Motor neuron (in vitro differentiated cells): Measurements from ENCODE around the gene ZNF385B. TPM values are rescaled to one million over a fixed set of nuclear protein-coding genes. Genes with fewer than 3 reads are reported as not detected.

Experiments used
- ATAC-seq, 8 experiments: fragments of 200-7000 bp; cut with Tn5 transposase; replicated peaks in 6 of 8; 2 replicates each; pipeline ENCODE4 v1.8.0; 2021; ENCODE audit warnings: mild to moderate bottlenecking in 8 of 8, moderate library complexity in 8 of 8
- H3K27ac ChIP-seq, 2 donors: fragments of 250-450 bp; sonication (Bioruptor Pico); 2 replicates each; pipeline ENCODE4 v1.9.0; 2021; ENCODE audit warnings: antibody characterized with exemption in 2 of 2, mild to moderate bottlenecking in 2 of 2, moderate library complexity in 1 of 2
- H3K4me1 ChIP-seq, 2 donors: fragments of 250-450 bp; sonication (Bioruptor Pico); replicated peaks in 1 of 2; 2 replicates each; pipeline ENCODE4 v1.6.1; 2021; ENCODE audit warnings: antibody characterized with exemption in 2 of 2, mild to moderate bottlenecking in 2 of 2, moderate library complexity in 1 of 2
- H3K4me3 ChIP-seq, 5 donors: fragments of 250-450 bp; sonication (Bioruptor Pico); 2 replicates each; pipeline ENCODE4 v1.9.0; 2021; ENCODE audit warnings: antibody characterized with exemption in 5 of 5, mild to moderate bottlenecking in 5 of 5, moderate library complexity in 4 of 5
- WGBS, 10 experiments: fragments of 450-650 bp; shearing (Covaris generic); methylation state at CpG; one replicate each; pipeline ENCODE4 v1.0.0; 2022; 5-methylcytosine and 5-hydroxymethylcytosine counted together
- in situ Hi-C, 9 experiments: fragments of 400-800 bp; cut with MboI; loops; one replicate each; pipeline ENCODE4 v1.15.0; 2021; ENCODE audit warnings: low sequenced_read_pairs in 9 of 9, low pct_unique_long_range_greater_than_20kb in 2 of 9; ENCODE audit not compliant: unreplicated experiment in 9 of 9
- total RNA-seq, 8 experiments: library from RNA; unstranded; fragments of 300-600 nt; gene quantifications; 2 replicates each; pipeline versions ENCODE4 v1.2.3 to v1.2.4, GENCODE V29; 2022

The ZNF385B gene
- total RNA-seq, 8 experiments from 2014 or later, result 0.14 to 1.6 (median 0.74) TPM; not detected in 2

GRCh38 chr2:179751163-179751809, 110.1 kb downstream of the ZNF385B start:
- peak; percentile 39 to 67 (median 56) for ATAC-seq
- Histone ChIP-seq H3K4me3 (no peak overlapping the region), H3K4me1 (peaks cover 0 to 8% of the 10 kb centered on the region in 2 donors), H3K27ac (no peak overlapping the region)
- in situ Hi-C loops, result loop anchor here in 5 of 9 experiments (10.0 to 25.0 kb wide), 4 partner anchors 336 to 964 kb away; no protein-coding TSS in a partner anchor
- 0 to 28% (median 7%) methylated on average over 2 to 4 of the region's 4 CpGs; no CpG with 5 or more reads in 1 of the 10 experiments for WGBS, 10 experiments

DNA sequence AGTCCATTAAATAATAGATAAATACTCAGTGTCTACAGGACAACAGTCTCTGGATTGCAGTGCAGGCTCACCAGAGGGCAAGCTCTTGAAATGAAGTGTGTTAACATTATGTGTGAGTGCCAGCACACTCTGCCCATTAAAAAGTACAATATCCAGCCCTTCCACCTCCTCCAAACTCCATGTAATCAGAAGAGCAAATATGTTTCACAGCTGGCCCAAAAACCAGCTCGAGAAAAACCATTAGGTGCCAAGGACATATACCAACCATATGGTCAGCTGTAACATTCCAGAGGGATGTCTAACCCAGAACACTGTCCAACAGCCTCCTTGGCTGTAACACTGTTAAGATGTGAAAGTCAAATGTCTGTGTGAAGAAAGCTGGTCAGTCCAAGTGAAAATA, 112.2 kb downstream of the ZNF385B start:
- Histone ChIP-seq H3K4me3 (no peak overlapping the region), H3K4me1 (peaks cover 4 to 19% of the 10 kb centered on the region in 2 donors), H3K27ac (no peak overlapping the region)
- in situ Hi-C loops, result loop anchor here in 3 of 9 experiments (25.0 kb wide), 3 partner anchors 312 to 962 kb away; no protein-coding TSS in a partner anchor
- no peak for ATAC-seq
- WGBS, 10 experiments, result 0 to 100% (median 76%) methylated on average over 1 of the region's 1 CpG; no CpG with 5 or more reads in 4 of the 10 experiments

DNA sequence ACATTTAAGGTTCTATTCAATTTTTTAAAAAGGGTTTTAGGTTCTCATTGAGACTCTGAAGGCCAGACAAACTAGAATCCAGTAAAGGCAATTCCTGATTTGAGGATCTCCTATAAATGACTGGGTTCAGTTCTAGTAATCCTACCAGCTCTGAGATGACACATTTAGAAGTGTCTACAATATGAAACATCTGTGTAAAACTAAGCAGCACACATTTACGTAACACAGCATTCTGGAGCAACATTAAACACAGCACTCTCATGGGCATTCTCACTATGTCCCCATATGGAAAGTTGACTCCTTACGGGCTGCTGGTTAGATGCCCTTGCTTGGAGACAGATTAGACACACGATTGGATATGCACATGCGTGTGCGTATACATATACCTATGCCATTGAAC, 114.4 kb downstream of the ZNF385B start:
- in situ Hi-C loops, result loop anchor here in 3 of 9 experiments (25.0 kb wide), 3 partner anchors 310 to 960 kb away; no protein-coding TSS in a partner anchor
- no peak overlapping the region for H3K27ac ChIP-seq
- 17 to 100% (median 74%) methylated on average over 1 to 5 of the region's 5 CpGs; no CpG with 5 or more reads in 2 of the 10 experiments for whole genome bisulfite sequencing, 10 experiments
- ATAC-seq, result no peak
- H3K4me3 ChIP-seq, result no peak overlapping the region
- peaks cover 4 to 19% of the 10 kb centered on the region in 2 donors for H3K4me1 ChIP-seq

- in situ Hi-C loops, result loop anchor here in 3 of 9 experiments (25.0 kb wide), 3 partner anchors 308 to 958 kb away; no protein-coding TSS in a partner anchor
- H3K27ac ChIP-seq, result no peak overlapping the region
- 43 to 91% (median 80%) methylated on average over 1 to 5 of the region's 5 CpGs; no CpG with 5 or more reads in 2 of the 10 experiments for WGBS, 10 experiments
- peak in 6 of 8 experiments; percentile 26 to 92 (median 88) for ATAC-seq
- H3K4me1 ChIP-seq, result peaks cover 4 to 19% of the 10 kb centered on the region in 2 donors
- H3K4me3 ChIP-seq, result peak overlapping the region in 1 of 5 donors; percentile 12
These were observed 115.7 kb downstream of the ZNF385B start for GRCh38 chr2:179745635-179746256.

GRCh38 chr2:179744401-179744800, 117.0 kb downstream of the ZNF385B start:
- H3K4me3 ChIP-seq, result no peak overlapping the region
- H3K4me1 ChIP-seq, result peaks cover 4 to 19% of the 10 kb centered on the region in 2 donors
- no peak for ATAC-seq
- no peak overlapping the region for H3K27ac ChIP-seq
- WGBS, 10 experiments, result 0 to 100% (median 89%) methylated on average over 1 to 5 of the region's 5 CpGs; no CpG with 5 or more reads in 1 of the 10 experiments
- in situ Hi-C loops, result loop anchor here in 3 of 9 experiments (25.0 kb wide), 3 partner anchors 307 to 957 kb away; no protein-coding TSS in a partner anchor

DNA sequence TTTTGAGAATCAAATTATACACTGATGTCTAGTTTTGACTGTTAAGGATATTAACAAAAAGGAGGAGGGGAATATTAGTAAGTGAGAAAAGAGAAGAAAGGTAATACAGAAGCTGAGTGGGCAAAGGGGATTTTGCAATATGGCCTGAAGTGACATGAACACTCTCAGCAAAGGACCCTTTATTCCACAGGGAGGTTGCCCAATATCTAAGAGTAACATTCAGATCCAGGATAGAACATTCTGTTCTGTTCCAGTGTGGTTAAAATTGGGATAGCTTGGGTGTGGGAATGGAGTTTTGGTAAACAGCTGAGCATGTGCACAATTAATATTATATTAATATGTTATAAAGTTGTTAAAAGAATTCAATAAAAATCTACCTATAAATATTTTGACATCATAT, 120.1 kb downstream of the ZNF385B start:
- Histone ChIP-seq H3K4me1 (peaks cover 4 to 12% of the 10 kb centered on the region in 2 donors), H3K27ac (no peak overlapping the region), H3K4me3 (no peak overlapping the region)
- ATAC-seq, result no peak
- in situ Hi-C loops, result loop anchor here in 3 of 9 experiments (25.0 kb wide), 3 partner anchors 304 to 954 kb away; no protein-coding TSS in a partner anchor

GRCh38 chr2:179729966-179730365, 131.4 kb downstream of the ZNF385B start:
- 18 to 75% (median 55%) methylated on average over 1 of the region's 1 CpG; no CpG with 5 or more reads in 2 of the 10 experiments for WGBS, 10 experiments
- in situ Hi-C loops, result loop anchor here in 3 of 9 experiments (25.0 kb wide), 3 partner anchors 293 to 943 kb away; no protein-coding TSS in a partner anchor
- Histone ChIP-seq H3K4me3 (no peak overlapping the region), H3K27ac (no peak overlapping the region), H3K4me1 (peaks cover 0 to 12% of the 10 kb centered on the region in 2 donors)
- no peak for ATAC-seq

GRCh38 chr2:179726461-179727180, 134.8 kb downstream of the ZNF385B start:
- in situ Hi-C loops, result loop anchor here in 3 of 9 experiments (25.0 kb wide), 3 partner anchors 289 to 939 kb away; no protein-coding TSS in a partner anchor
- Histone ChIP-seq H3K4me3 (no peak overlapping the region), H3K27ac (no peak overlapping the region), H3K4me1 (no peaks in the 10 kb centered on the region)
- ATAC-seq, result no peak
- WGBS, 10 experiments, result 76 to 100% (median 93%) methylated on average over 2 to 5 of the region's 5 CpGs

DNA sequence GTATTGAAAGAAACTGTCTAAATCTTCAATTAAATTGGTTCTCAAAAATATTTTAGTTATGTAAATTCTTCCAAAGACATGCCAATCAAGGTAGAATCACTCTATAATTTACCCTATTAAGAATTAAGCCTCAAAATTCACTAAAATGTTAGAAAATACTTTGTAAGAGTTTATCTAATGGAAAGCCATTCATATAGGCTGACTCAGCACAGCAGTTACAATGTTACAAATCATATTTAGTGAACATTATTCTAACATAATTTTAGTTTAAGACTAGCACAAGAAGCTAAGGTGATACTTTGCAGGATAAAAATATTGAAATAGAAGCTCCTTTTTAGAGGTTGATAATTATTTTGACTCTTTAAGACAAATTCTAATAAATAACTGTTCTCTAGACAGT, 137.0 kb downstream of the ZNF385B start:
- ATAC-seq, result no peak
- in situ Hi-C loops, result no loop called here
- Histone ChIP-seq H3K27ac (no peak overlapping the region), H3K4me1 (no peaks in the 10 kb centered on the region), H3K4me3 (no peak overlapping the region)

- in situ Hi-C loops, result no loop called here
- Histone ChIP-seq H3K4me1 (no peaks in the 10 kb centered on the region), H3K27ac (no peak overlapping the region), H3K4me3 (no peak overlapping the region)
- no peak for ATAC-seq
These were observed 141.1 kb downstream of the ZNF385B start for GRCh38 chr2:179720173-179720772.

- Histone ChIP-seq H3K4me1 (no peaks in the 10 kb centered on the region), H3K4me3 (no peak overlapping the region), H3K27ac (no peak overlapping the region)
- ATAC-seq, result no peak
- in situ Hi-C loops, result no loop called here
- 0 to 100% (median 71%) methylated on average over 1 of the region's 1 CpG; no CpG with 5 or more reads in 2 of the 10 experiments for WGBS, 10 experiments
These were observed 145.5 kb downstream of the ZNF385B start for GRCh38 chr2:179715871-179716270.

- Histone ChIP-seq H3K4me1 (no peaks in the 10 kb centered on the region), H3K4me3 (no peak overlapping the region), H3K27ac (no peak overlapping the region)
- WGBS, 10 experiments, result 33 to 100% (median 84%) methylated on average over 1 of the region's 1 CpG; no CpG with 5 or more reads in 4 of the 10 experiments
- in situ Hi-C loops, result no loop called here
- no peak for ATAC-seq
These were observed 146.2 kb downstream of the ZNF385B start for GRCh38 chr2:179715196-179715595.
